Measurements from ENCODE around the gene LDLRAD2. TPM values are rescaled to one million over a fixed set of nuclear protein-coding genes. Genes with fewer than 3 reads are reported as not detected.

Gene LDLRAD2
- total and polyA plus RNA-seq, 4 donors = 0.12 to 2.7 (median 0.23) TPM; not detected in 1

DNA sequence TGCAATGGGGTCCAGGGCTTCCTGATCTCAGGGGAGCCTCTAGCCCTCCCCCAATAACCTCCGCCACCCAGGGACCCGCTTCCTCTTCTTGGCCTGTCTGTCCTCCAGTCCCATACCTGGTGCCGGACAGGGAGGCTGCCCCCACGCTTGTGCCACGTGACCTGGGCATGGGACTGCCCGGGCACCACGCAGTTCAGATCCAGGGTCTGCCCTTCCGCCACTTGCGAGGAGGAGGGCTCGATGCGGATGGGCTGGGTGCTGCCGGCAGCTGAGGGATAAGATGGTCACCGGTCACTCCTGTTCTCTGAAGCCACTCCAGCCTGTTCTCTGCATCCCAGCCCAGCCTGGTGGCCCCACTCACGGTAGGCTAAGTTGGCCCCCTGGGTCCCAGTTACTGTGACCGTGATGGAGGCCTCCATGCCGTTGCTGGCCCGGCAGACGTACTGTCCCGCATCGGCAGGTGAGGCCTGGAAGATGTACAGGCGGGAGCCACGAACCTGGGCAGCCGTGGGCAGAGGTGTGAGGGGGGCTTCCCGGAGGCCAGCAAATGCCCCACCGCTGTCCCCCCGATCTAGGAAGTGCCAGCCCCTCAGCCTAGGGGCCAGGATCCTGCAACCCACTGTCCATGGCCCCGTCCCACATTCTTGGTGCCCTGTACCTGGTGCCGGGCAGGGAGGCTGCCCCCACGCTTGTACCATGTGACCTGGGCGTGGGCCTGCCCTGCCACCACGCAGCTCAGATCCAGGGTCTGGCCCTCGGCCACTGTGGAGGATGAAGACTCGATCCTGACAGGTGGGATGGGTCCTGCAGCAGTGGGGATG is 39.6 kb downstream of the LDLRAD2 start:
- no peak overlapping the region for H3K4me3 ChIP-seq (ENCODE audit: low read depth in 1 of 3, low read length in 3 of 3)
- no peaks in the 10 kb centered on the region for H3K27me3 ChIP-seq (ENCODE audit: control insufficient read depth in 4 of 4, insufficient read depth in 4 of 4, low read length in 3 of 4)
- no peak overlapping the region for H3K27ac ChIP-seq (ENCODE audit: low read depth in 1 of 2, low read length in 2 of 2)
- no peak overlapping the region for H3K9ac ChIP-seq (ENCODE audit: low read depth in 1 of 2, low read length in 2 of 2)
- H3K36me3 ChIP-seq (ENCODE audit: control insufficient read depth in 4 of 4, insufficient read depth in 3 of 4, low read depth in 1 of 4, low read length in 3 of 4) = peaks cover 0 to 3% (median under 1%) of the 10 kb centered on the region in 4 donors
- 96% methylated on average over 33 of the region's 33 CpGs for WGBS
- DNase-seq (ENCODE audit: low spot score) = no peak
- no peak for TF ChIP-seq EGR1 (IDR thresholded peaks at IDR 0.05; ENCODE audit: low read depth in 2 of 2)
- H3K4me1 ChIP-seq (ENCODE audit: control insufficient read depth in 4 of 4, insufficient read depth in 4 of 4, low read length in 3 of 4) = no peaks in the 10 kb centered on the region
- no peaks in the 10 kb centered on the region for H3K9me3 ChIP-seq (ENCODE audit: control insufficient read depth in 4 of 4, low read length in 3 of 4)

DNA sequence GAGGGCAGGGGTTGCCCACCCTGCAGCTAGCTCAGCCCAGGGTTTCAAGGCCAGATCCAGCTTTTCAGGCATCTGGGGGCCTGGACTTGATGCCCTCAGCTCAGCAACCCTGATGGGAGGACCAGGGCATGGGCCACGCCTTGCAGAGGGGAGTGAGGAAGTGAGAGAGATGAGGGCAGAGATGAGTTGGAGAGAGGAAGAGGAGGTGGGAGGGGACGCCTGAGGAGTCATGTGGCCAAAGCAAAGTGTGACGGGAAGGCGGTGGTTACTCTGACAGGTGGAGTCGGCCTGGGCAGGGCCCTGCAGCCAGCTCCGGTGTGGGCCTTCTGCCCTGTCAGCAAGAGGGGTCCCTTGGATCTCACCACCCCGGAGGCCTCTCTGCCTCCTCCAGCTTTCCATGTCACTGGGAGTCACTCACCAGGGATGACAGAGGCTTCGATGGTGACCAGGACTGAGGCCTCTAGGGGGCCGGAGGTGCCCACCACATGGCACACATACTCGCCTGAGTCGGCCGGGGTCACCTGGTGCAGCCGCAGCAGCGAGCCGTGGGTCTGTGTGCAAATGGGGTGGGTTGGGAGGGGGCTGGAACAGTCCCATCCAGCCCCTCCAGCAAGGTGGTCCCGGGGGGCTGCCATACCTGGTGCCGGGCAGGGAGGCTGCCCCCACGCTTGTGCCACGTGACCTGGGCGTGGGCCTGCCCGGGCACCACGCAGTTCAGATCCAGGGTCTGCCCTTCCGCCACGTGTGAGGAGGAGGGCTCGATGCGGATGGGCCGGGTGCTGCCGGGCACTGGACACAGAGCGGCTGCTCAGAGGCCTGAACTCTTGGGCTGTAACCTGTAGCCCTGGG is 40.4 kb downstream of the LDLRAD2 start:
- H3K4me1 ChIP-seq (ENCODE audit: control insufficient read depth in 4 of 4, insufficient read depth in 4 of 4, low read length in 3 of 4) = peaks cover 0 to 6% (median 0%) of the 10 kb centered on the region in 4 donors
- H3K36me3 ChIP-seq (ENCODE audit: control insufficient read depth in 4 of 4, insufficient read depth in 3 of 4, low read depth in 1 of 4, low read length in 3 of 4) = peaks cover 0 to 3% (median 0%) of the 10 kb centered on the region in 4 donors
- H3K27ac ChIP-seq (ENCODE audit: low read depth in 1 of 2, low read length in 2 of 2) = no peak overlapping the region
- 92% methylated on average over 29 of the region's 29 CpGs for WGBS
- no peak overlapping the region for H3K9ac ChIP-seq (ENCODE audit: low read depth in 1 of 2, low read length in 2 of 2)
- H3K9me3 ChIP-seq (ENCODE audit: control insufficient read depth in 4 of 4, low read length in 3 of 4) = no peaks in the 10 kb centered on the region
- TF ChIP-seq JUND (IDR thresholded peaks at IDR 0.05) (no peak), FOXA1 (IDR thresholded peaks at IDR 0.05) (no peak), EGR1 (IDR thresholded peaks at IDR 0.05; ENCODE audit: low read depth in 2 of 2) (no peak), GABPA (IDR thresholded peaks at IDR 0.05 in 1 of 2, conservative IDR thresholded peaks at IDR 0.05 in 1 of 2) (no peak), HNF4A (conservative IDR thresholded peaks at IDR 0.05) (no peak), REST (IDR thresholded peaks at IDR 0.05) (no peak), NR2F2 (IDR thresholded peaks at IDR 0.05) (no peak), FOXA2 (IDR thresholded peaks at IDR 0.05) (no peak), TAF1 (conservative IDR thresholded peaks at IDR 0.05) (no peak), RXRA (IDR thresholded peaks at IDR 0.05) (no peak), SP1 (IDR thresholded peaks at IDR 0.05) (no peak), HNF4G (IDR thresholded peaks at IDR 0.05) (no peak), YY1 (IDR thresholded peaks at IDR 0.05) (no peak)
- TF ChIP-seq, protein P1, sequence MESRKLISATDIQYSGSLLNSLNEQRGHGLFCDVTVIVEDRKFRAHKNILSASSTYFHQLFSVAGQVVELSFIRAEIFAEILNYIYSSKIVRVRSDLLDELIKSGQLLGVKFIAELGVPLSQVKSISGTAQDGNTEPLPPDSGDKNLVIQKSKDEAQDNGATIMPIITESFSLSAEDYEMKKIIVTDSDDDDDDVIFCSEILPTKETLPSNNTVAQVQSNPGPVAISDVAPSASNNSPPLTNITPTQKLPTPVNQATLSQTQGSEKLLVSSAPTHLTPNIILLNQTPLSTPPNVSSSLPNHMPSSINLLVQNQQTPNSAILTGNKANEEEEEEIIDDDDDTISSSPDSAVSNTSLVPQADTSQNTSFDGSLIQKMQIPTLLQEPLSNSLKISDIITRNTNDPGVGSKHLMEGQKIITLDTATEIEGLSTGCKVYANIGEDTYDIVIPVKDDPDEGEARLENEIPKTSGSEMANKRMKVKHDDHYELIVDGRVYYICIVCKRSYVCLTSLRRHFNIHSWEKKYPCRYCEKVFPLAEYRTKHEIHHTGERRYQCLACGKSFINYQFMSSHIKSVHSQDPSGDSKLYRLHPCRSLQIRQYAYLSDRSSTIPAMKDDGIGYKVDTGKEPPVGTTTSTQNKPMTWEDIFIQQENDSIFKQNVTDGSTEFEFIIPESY (IDR thresholded peaks at IDR 0.05) = no peak
- TF ChIP-seq, protein P2, sequence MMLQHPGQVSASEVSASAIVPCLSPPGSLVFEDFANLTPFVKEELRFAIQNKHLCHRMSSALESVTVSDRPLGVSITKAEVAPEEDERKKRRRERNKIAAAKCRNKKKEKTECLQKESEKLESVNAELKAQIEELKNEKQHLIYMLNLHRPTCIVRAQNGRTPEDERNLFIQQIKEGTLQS (IDR thresholded peaks at IDR 0.05) = no peak
- TF ChIP-seq, protein P3, sequence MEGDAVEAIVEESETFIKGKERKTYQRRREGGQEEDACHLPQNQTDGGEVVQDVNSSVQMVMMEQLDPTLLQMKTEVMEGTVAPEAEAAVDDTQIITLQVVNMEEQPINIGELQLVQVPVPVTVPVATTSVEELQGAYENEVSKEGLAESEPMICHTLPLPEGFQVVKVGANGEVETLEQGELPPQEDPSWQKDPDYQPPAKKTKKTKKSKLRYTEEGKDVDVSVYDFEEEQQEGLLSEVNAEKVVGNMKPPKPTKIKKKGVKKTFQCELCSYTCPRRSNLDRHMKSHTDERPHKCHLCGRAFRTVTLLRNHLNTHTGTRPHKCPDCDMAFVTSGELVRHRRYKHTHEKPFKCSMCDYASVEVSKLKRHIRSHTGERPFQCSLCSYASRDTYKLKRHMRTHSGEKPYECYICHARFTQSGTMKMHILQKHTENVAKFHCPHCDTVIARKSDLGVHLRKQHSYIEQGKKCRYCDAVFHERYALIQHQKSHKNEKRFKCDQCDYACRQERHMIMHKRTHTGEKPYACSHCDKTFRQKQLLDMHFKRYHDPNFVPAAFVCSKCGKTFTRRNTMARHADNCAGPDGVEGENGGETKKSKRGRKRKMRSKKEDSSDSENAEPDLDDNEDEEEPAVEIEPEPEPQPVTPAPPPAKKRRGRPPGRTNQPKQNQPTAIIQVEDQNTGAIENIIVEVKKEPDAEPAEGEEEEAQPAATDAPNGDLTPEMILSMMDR (IDR thresholded peaks at IDR 0.05; ENCODE audit: low read depth, low read length, missing input control) = no peak
- no peak overlapping the region for H3K4me3 ChIP-seq (ENCODE audit: low read depth in 1 of 3, low read length in 3 of 3)
- DNase-seq (ENCODE audit: low spot score) = no peak
- no peaks in the 10 kb centered on the region for H3K27me3 ChIP-seq (ENCODE audit: control insufficient read depth in 4 of 4, insufficient read depth in 4 of 4, low read length in 3 of 4)
